PC-3 (cell line): ENCODE results near the gene DGKE. TPM values are rescaled to one million over a fixed set of nuclear protein-coding genes. Genes with fewer than 3 reads are reported as not detected.

Experiments used
- ATAC-seq: fragments of 200-7000 bp; cut with Tn5 transposase; 2 replicates; pipeline ENCODE4 v1.9.1; 2020; ENCODE audit warnings: mild to moderate bottlenecking, moderate library complexity
- BruUV-seq: library from RNA; stranded (reverse); fragments of 400-500 nt; replicated peaks from 2 replicates; lab custom pipeline; 2021; lab: Mats Ljungman, UMichigan
- CTCF ChIA-PET: fragments of 300-600 bp; sonication (Branson Sonifier 250); formaldehyde crosslinking; loops from one replicate; lab custom pipeline; 2022; ENCODE audit warnings: antibody characterized with exemption; lab: Charles Lee
- POLR2A ChIA-PET: fragments of 300-600 bp; sonication (Branson Sonifier 250); formaldehyde crosslinking; loops from one replicate; lab custom pipeline; 2022; ENCODE audit warnings: antibody characterized with exemption; ENCODE audit not compliant: unreplicated experiment; lab: Charles Lee
- DNase-seq: peaks from one replicate; pipeline ENCODE4 v3.0.0-alpha.2; 2015
- H2AFZ ChIP-seq: fragments of 300-600 bp; sonication (generic); 2 replicates; pipeline ENCODE4 v1.6.0; 2016; ENCODE audit warnings: antibody characterized with exemption, low read length
- H3F3A ChIP-seq: fragments of 300-600 bp; sonication (generic); one replicate; pipeline ENCODE4 v1.6.0; 2017; ENCODE audit warnings: antibody characterized with exemption, low read length, control low read depth, mild to moderate bottlenecking; ENCODE audit not compliant: unreplicated experiment
- H3K27ac ChIP-seq: fragments of 300-600 bp; sonication (generic); 2 replicates; pipeline ENCODE4 v1.5.1; 2016; ENCODE audit warnings: mild to moderate bottlenecking, low read length
- H3K27me3 ChIP-seq: fragments of 300-600 bp; sonication (generic); 2 replicates; pipeline ENCODE4 v1.6.1; 2016; ENCODE audit warnings: low read length, mixed read lengths
- H3K36me3 ChIP-seq: fragments of 300-600 bp; sonication (generic); 2 replicates; pipeline ENCODE4 v1.6.1; 2016; ENCODE audit warnings: low read depth, mixed run types, low read length, mixed read lengths
- H3K4me1 ChIP-seq: fragments of 300-600 bp; sonication (generic); 2 replicates; pipeline ENCODE4 v1.5.1; 2016; ENCODE audit warnings: low read length; ENCODE audit not compliant: insufficient read depth
- H3K4me2 ChIP-seq: fragments of 300-600 bp; sonication (generic); 2 replicates; pipeline ENCODE4 v1.6.0; 2016; ENCODE audit warnings: low read length
- H3K4me3 ChIP-seq: fragments of 300-600 bp; sonication (generic); 2 replicates; pipeline ENCODE4 v1.5.1; 2016; ENCODE audit warnings: mild to moderate bottlenecking, low read length, mixed read lengths
- H3K79me2 ChIP-seq: fragments of 300-600 bp; sonication (generic); 2 replicates; pipeline ENCODE4 v1.6.1; 2017; ENCODE audit warnings: low read length, mixed read lengths
- H3K9ac ChIP-seq: fragments of 300-600 bp; sonication (generic); 2 replicates; pipeline ENCODE4 v1.6.0; 2016; ENCODE audit warnings: mild to moderate bottlenecking, low read length
- H3K9me2 ChIP-seq: fragments of 300-600 bp; sonication (generic); replicated peaks from 2 replicates; pipeline ENCODE4 v1.6.1; 2016; ENCODE audit warnings: mixed run types, low read length, mixed read lengths
- H3K9me3 ChIP-seq: fragments of 300-600 bp; sonication (generic); 2 replicates; pipeline ENCODE4 v1.6.1; 2016; ENCODE audit warnings: low read length, mixed read lengths
- H4K20me1 ChIP-seq: fragments of 300-600 bp; sonication (generic); 2 replicates; pipeline ENCODE4 v1.6.1; 2016; ENCODE audit warnings: low read length, mixed read lengths
- CTCF ChIP-seq: fragments of 300-600 bp; sonication (generic); conservative IDR thresholded peaks from 2 replicates; pipeline ENCODE4 v1.5.1; 2017; ENCODE audit warnings: antibody characterized with exemption, low read depth, mild to moderate bottlenecking, low read length
- EZH2 ChIP-seq: fragments of 300-600 bp; sonication (generic); IDR thresholded peaks from one replicate; pipeline ENCODE4 v1.6.1; 2017; ENCODE audit warnings: antibody characterized with exemption, mild to moderate bottlenecking, low read length; ENCODE audit not compliant: unreplicated experiment
- EZH2phosphoT487 ChIP-seq: fragments of 300-600 bp; sonication (generic); IDR thresholded peaks from 2 replicates; pipeline ENCODE4 v1.6.1; 2018; ENCODE audit warnings: mild to moderate bottlenecking, antibody characterized with exemption, low read length, borderline replicate concordance
- intact Hi-C: fragments of 100-400 bp; cut with micrococcal nuclease; formaldehyde crosslinking; loops from 2 replicates; pipeline ENCODE4 v1.9.0; 2023
- total RNA-seq: library from RNA; depleted of rRNA; stranded (reverse); fragments of >200 nt; gene quantifications from 2 replicates; pipeline ENCODE4 v1.2.3, GENCODE V29; 2014

The DGKE gene
- total RNA-seq, 1 experiment from 2014 or later: 8.4 TPM

GRCh38 chr17:56810891-56811775 is 22.8 kb upstream of the DGKE start:
- no peaks in the 10 kb centered on the region for H3K79me2 ChIP-seq
- intact Hi-C loops: no loop called here
- no TSS peak for BruUV-seq
- no peak overlapping the region for H3K4me2 ChIP-seq
- POLR2A ChIA-PET: no interaction called here
- no peaks in the 10 kb centered on the region for H3K9me3 ChIP-seq
- H3K4me3 ChIP-seq: no peak overlapping the region
- TF ChIP-seq CTCF: no peak
- TF ChIP-seq EZH2: no peak
- TF ChIP-seq EZH2phosphoT487: no peak
- H3K4me1 ChIP-seq: no peaks in the 10 kb centered on the region
- no peak overlapping the region for H3K9ac ChIP-seq
- H3K27ac ChIP-seq: no peak overlapping the region
- no peaks in the 10 kb centered on the region for H3K9me2 ChIP-seq
- no peak overlapping the region for H2AFZ ChIP-seq
- CTCF ChIA-PET: no interaction called here
- H3F3A ChIP-seq: no peaks in the 10 kb centered on the region
- H3K27me3 ChIP-seq: no peaks in the 10 kb centered on the region
- H4K20me1 ChIP-seq: no peaks in the 10 kb centered on the region
- no peak for ATAC-seq
- no peaks in the 10 kb centered on the region for H3K36me3 ChIP-seq
- DNase-seq: no peak

DNA sequence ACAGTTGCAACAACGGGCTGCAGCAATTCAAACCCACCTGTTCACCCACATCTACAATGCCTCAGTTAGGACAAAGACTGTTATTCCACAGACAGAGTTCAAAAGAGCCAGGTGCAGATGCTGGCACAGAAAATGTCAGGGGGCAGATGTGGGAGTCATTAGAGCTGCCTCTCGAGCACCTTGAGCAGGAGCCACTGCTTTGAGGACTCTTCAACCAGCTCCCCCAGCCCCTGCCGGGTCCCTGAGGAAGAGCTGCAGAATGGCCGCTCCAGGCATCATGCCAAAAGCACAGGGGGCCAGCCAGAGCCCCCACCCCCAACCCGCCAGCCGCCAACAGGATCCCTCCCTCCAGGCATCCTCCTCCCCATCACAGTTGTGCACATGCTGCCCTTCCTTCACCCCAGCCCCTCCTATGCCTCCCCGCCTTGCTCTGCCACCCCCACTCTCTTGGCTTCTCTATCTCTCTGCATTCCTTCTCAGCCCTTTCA is 21.0 kb upstream of the DGKE start:
- TF ChIP-seq EZH2phosphoT487 (no peak), CTCF (no peak), EZH2 (no peak)
- no peak overlapping the region for H3K4me2 ChIP-seq
- no peaks in the 10 kb centered on the region for H3K36me3 ChIP-seq
- H3K9me3 ChIP-seq: no peaks in the 10 kb centered on the region
- BruUV-seq: no TSS peak
- no peaks in the 10 kb centered on the region for H3K4me1 ChIP-seq
- no peaks in the 10 kb centered on the region for H4K20me1 ChIP-seq
- no peaks in the 10 kb centered on the region for H3K79me2 ChIP-seq
- no peaks in the 10 kb centered on the region for H3K9me2 ChIP-seq
- H2AFZ ChIP-seq: no peak overlapping the region
- DNase-seq (no peak), ATAC-seq (no peak)
- no peak overlapping the region for H3K27ac ChIP-seq
- H3K9ac ChIP-seq: no peak overlapping the region
- H3K27me3 ChIP-seq: no peaks in the 10 kb centered on the region
- no peak overlapping the region for H3K4me3 ChIP-seq
- POLR2A ChIA-PET: no interaction called here
- intact Hi-C loops: no loop called here
- H3F3A ChIP-seq: no peaks in the 10 kb centered on the region
- CTCF ChIA-PET: no interaction called here

DNA sequence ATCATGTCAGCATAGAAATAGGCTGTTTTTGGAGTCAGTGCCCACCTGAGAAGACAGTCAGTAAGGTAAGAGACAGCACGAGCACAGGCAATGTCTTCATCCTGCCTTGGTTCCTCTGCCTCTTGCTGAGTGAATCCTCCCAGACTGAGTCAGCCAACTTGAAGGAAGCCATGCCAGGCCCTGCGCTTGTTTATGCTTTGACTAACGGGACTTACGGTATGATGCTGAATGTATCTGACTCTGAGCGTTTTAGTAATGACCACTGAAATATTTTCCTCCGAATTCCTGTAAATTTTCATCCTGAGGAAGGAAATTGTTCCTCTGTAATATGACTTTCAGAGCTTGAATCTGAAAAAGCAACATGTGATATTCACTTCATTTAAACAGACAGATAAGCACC is 18.2 kb upstream of the DGKE start:
- H3K9me3 ChIP-seq: no peaks in the 10 kb centered on the region
- no peaks in the 10 kb centered on the region for H3K27me3 ChIP-seq
- no peaks in the 10 kb centered on the region for H4K20me1 ChIP-seq
- H3F3A ChIP-seq: no peaks in the 10 kb centered on the region
- no peaks in the 10 kb centered on the region for H3K36me3 ChIP-seq
- intact Hi-C loops: loop anchor here (5.0 kb wide), 1 partner anchor 147 kb away; the partner anchor contains the start of gene COIL
- no peak overlapping the region for H2AFZ ChIP-seq
- no peak overlapping the region for H3K9ac ChIP-seq
- H3K79me2 ChIP-seq: no peaks in the 10 kb centered on the region
- TF ChIP-seq EZH2phosphoT487 (no peak), EZH2 (no peak), CTCF (no peak)
- BruUV-seq: no TSS peak
- no peak overlapping the region for H3K4me2 ChIP-seq
- peak; percentile 58 for ATAC-seq
- POLR2A ChIA-PET: no interaction called here
- H3K27ac ChIP-seq: no peak overlapping the region
- DNase-seq: peak; percentile 29
- CTCF ChIA-PET: no interaction called here
- no peaks in the 10 kb centered on the region for H3K4me1 ChIP-seq
- no peaks in the 10 kb centered on the region for H3K9me2 ChIP-seq
- H3K4me3 ChIP-seq: no peak overlapping the region
